Tibial artery (tissue), 4 donors: ENCODE results near the gene SCARB1.

ENCODE experiments used
- DNase-seq, 2 donors: peaks; one replicate each; pipeline ENCODE4 v3.0.0-alpha.2; 2019
- H3K27ac ChIP-seq, 2 donors: fragments of 200-600 bp; sonication (generic) in 1 of 2; 1 replicate in 1 of 2; 2 replicates in 1 of 2; pipeline ENCODE4 v1.5.1; 2018 to 2019; ENCODE audit warnings: mild to moderate bottlenecking in 1 of 2
- H3K27me3 ChIP-seq, 2 donors: fragments of 200-600 bp; sonication (generic) in 1 of 2; one replicate each; pipeline versions ENCODE4 v1.5.1 to v1.6.0; 2016 to 2019
- H3K36me3 ChIP-seq, 3 donors: fragments of 200-600 bp; sonication (generic) in 2 of 3; one replicate each; pipeline ENCODE4 v1.5.1; 2016 to 2019; ENCODE audit warnings: mild to moderate bottlenecking in 2 of 3
- H3K4me1 ChIP-seq, 4 donors: fragments of 200-600 bp; sonication (generic) in 2 of 4; 1 replicate in 3 of 4; 2 replicates in 1 of 4; pipeline ENCODE4 v1.5.1; 2016 to 2019
- H3K4me3 ChIP-seq, 2 donors: fragments of 200-600 bp; sonication (generic) in 1 of 2; 1 replicate in 1 of 2; 2 replicates in 1 of 2; pipeline ENCODE4 v1.5.1; 2018 to 2019; ENCODE audit warnings: mild to moderate bottlenecking in 2 of 2
- H3K9me3 ChIP-seq, 3 donors: fragments of 200-600 bp; sonication (generic) in 1 of 3; one replicate each; pipeline ENCODE4 v1.5.1; 2016 to 2019
- intact Hi-C: fragments of 100-400 bp; cut with DNase I; formaldehyde crosslinking; loops from one replicate; pipeline ENCODE4 v1.15.0; 2023; ENCODE audit warnings: low total_unique reads
- TF ChIP-seq, protein P1 (sequence below), 2 experiments: fragments of 200-600 bp in 1 of 2; fragments of 450-650 bp in 1 of 2; IDR thresholded peaks; one replicate each; pipeline ENCODE4 v1.5.1; 2017 to 2019; ENCODE audit warnings: antibody characterized with exemption in 2 of 2, mild to moderate bottlenecking in 1 of 2, moderate library complexity in 1 of 2

SCARB1 gene

GRCh38 chr12:124757329-124757728 lies 106.3 kb downstream of the SCARB1 start:
- no peak overlapping the region for H3K4me3 ChIP-seq
- no peaks in the 10 kb centered on the region for H3K36me3 ChIP-seq
- peaks cover 0 to 61% (median 37%) of the 10 kb centered on the region in 4 donors for H3K4me1 ChIP-seq
- DNase-seq, result no peak
- intact Hi-C loops, result no loop called here
- H3K27me3 ChIP-seq, result no peaks in the 10 kb centered on the region
- TF ChIP-seq, protein P1, sequence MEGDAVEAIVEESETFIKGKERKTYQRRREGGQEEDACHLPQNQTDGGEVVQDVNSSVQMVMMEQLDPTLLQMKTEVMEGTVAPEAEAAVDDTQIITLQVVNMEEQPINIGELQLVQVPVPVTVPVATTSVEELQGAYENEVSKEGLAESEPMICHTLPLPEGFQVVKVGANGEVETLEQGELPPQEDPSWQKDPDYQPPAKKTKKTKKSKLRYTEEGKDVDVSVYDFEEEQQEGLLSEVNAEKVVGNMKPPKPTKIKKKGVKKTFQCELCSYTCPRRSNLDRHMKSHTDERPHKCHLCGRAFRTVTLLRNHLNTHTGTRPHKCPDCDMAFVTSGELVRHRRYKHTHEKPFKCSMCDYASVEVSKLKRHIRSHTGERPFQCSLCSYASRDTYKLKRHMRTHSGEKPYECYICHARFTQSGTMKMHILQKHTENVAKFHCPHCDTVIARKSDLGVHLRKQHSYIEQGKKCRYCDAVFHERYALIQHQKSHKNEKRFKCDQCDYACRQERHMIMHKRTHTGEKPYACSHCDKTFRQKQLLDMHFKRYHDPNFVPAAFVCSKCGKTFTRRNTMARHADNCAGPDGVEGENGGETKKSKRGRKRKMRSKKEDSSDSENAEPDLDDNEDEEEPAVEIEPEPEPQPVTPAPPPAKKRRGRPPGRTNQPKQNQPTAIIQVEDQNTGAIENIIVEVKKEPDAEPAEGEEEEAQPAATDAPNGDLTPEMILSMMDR (IDR thresholded peaks at IDR 0.05), result no peak
- H3K27ac ChIP-seq, result no peak overlapping the region
- H3K9me3 ChIP-seq, result peaks cover 0 to 3% (median 0%) of the 10 kb centered on the region in 3 donors

DNA sequence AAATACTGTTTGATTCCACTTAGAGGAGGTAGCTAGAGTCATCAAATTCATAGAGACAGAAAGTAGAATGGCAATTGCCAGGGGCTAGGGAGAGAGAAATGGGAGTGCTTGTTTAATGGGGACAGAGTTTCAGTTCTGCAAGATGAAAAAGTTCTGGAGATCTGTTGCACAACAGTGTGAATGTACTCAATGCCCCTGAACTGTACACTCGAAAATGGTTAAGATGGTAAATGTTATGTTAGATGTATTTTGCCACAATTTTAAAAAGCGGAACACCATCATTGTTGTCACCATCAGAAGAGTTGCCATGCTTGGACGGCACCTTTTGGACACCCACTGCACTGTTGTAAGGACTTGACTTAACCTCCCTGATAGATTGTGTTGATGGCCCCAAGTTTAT lies 106.9 kb downstream of the SCARB1 start:
- no peaks in the 10 kb centered on the region for H3K36me3 ChIP-seq
- no peak overlapping the region for H3K27ac ChIP-seq
- TF ChIP-seq, protein P1 (IDR thresholded peaks at IDR 0.05), result no peak
- intact Hi-C loops, result no loop called here
- peaks cover 0 to 3% (median 0%) of the 10 kb centered on the region in 3 donors for H3K9me3 ChIP-seq
- peaks cover 0 to 61% (median 39%) of the 10 kb centered on the region in 4 donors for H3K4me1 ChIP-seq
- no peak for DNase-seq
- no peak overlapping the region for H3K4me3 ChIP-seq
- H3K27me3 ChIP-seq, result no peaks in the 10 kb centered on the region

DNA sequence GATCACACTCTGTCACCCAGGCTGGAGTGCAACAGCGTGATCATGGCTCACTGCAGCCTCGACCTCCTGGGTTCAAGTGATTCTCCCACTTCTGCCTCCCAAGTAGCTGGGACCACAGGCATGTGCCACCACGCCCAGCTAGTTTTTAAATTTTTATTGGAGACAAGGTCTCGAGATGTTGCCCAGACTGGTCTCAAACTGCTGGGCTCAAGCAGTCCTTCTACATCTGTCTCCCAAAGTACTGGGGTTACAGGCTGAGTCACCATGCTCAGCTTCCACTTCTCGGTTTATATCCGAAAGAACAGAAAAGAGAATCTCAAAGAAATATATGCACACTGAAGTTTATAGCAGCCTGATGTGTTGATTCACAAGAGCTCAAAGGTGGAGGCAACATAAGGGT lies 107.5 kb downstream of the SCARB1 start:
- Histone ChIP-seq H3K27ac (peak overlapping the region; percentile 60 to 79), H3K4me3 (no peak overlapping the region), H3K9me3 (peaks cover 0 to 3% (median 0%) of the 10 kb centered on the region in 3 donors), H3K36me3 (no peaks in the 10 kb centered on the region), H3K4me1 (peaks cover 0 to 58% (median 38%) of the 10 kb centered on the region in 4 donors), H3K27me3 (no peaks in the 10 kb centered on the region)
- intact Hi-C loops, result no loop called here
- TF ChIP-seq, protein P1 (IDR thresholded peaks at IDR 0.05), result no peak
- no peak for DNase-seq

GRCh38 chr12:124755801-124756148 lies 107.9 kb downstream of the SCARB1 start:
- H3K9me3 ChIP-seq, result peaks cover 0 to 3% (median 0%) of the 10 kb centered on the region in 3 donors
- DNase-seq, result no peak
- H3K27me3 ChIP-seq, result no peaks in the 10 kb centered on the region
- peaks cover 0 to 58% (median 37%) of the 10 kb centered on the region in 4 donors for H3K4me1 ChIP-seq
- intact Hi-C loops, result no loop called here
- peak overlapping the region; percentile 60 to 79 for H3K27ac ChIP-seq
- TF ChIP-seq, protein P1 (IDR thresholded peaks at IDR 0.05), result no peak
- H3K36me3 ChIP-seq, result no peaks in the 10 kb centered on the region
- no peak overlapping the region for H3K4me3 ChIP-seq

DNA sequence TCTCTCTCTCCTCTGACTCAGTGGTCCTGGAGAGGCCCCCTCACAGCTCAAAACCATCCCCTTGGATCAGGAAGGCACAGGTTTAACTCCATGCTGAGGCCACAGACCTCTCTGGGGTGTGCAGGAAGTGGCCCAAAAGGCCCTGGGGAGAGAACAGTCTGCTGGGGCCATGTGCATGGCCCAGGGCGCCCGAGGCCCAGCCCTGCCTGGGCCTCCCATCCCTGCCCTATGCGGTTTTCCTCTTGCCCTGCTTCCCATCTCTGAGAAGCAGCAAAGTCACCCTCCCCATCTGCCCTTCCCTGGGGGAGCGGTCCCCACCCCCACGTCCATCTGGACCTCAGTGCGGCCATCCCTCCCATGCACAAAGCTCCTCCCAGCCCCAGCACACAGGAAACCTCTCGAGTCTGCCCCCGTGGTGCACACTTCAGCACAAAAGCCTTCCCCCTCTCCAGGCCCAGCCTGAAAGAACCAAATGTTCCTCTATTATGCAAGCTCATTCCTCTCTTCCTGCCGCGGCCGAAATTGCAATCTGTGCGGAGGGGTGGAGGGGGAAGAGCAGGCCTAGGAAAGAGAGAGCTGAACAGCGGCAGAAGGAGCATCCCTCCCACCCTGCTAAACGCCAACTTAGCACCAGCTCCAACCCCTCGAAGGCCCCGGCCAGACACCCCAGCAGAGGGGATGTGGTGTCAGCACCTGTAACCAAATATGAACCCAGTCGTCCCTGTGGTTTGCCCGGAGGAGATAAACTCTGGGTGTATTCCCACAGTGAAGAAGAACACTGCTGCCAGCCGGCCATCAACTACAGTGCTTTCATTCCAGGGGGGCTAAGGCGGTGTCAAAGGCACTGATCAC lies 108.5 kb downstream of the SCARB1 start:
- Histone ChIP-seq H3K4me1 (peaks cover 0 to 56% (median 34%) of the 10 kb centered on the region in 4 donors), H3K9me3 (peaks cover 0 to 3% (median 0%) of the 10 kb centered on the region in 3 donors), H3K27ac (peak overlapping the region; percentile 66 to 79), H3K36me3 (no peaks in the 10 kb centered on the region), H3K4me3 (no peak overlapping the region), H3K27me3 (no peaks in the 10 kb centered on the region)
- intact Hi-C loops, result no loop called here
- DNase-seq, result peak; percentile 92 to 95
- TF ChIP-seq, protein P1 (IDR thresholded peaks at IDR 0.05), result peak in 1 of 2 experiments; percentile 7
